Neutrophil (primary cell): ENCODE results near the gene CACNA1E.

Source experiments
- H3K27ac ChIP-seq: fragments of 200-600 bp; sonication (generic); 2 replicates; pipeline ENCODE4 v1.5.1; 2016; ENCODE audit warnings: mild to moderate bottlenecking, moderate library complexity
- H3K27me3 ChIP-seq: fragments of 200-600 bp; sonication (generic); 2 replicates; pipeline ENCODE4 v1.6.0; 2016; ENCODE audit warnings: mild to moderate bottlenecking
- H3K36me3 ChIP-seq: fragments of 200-600 bp; sonication (generic); 2 replicates; pipeline ENCODE4 v1.5.1; 2017
- H3K4me1 ChIP-seq, 2 experiments: fragments of 200-600 bp in 1 of 2; sonication (generic) in 1 of 2; 1 replicate in 1 of 2; 2 replicates in 1 of 2; pipeline versions ENCODE4 v1.5.1 to v1.6.1; 2013 to 2016; ENCODE audit warnings: low read depth in 1 of 2, low read length in 1 of 2, mild to moderate bottlenecking in 1 of 2, moderate library complexity in 1 of 2; ENCODE audit not compliant: control insufficient read depth in 1 of 2, insufficient read depth in 1 of 2
- H3K4me3 ChIP-seq, 2 experiments: fragments of 200-600 bp in 1 of 2; sonication (generic) in 1 of 2; 1 replicate in 1 of 2; 2 replicates in 1 of 2; pipeline ENCODE4 v1.5.1; 2013 to 2016; ENCODE audit warnings: low read depth in 1 of 2, low read length in 1 of 2, mild to moderate bottlenecking in 1 of 2, moderate library complexity in 1 of 2
- H3K9me3 ChIP-seq: fragments of 200-600 bp; sonication (generic); 2 replicates; pipeline ENCODE4 v1.5.1; 2016
- TF ChIP-seq, protein P1 (sequence below): fragments of 200-600 bp; sonication (generic); IDR thresholded peaks from 2 replicates; pipeline ENCODE4 v1.5.1; 2016; ENCODE audit warnings: antibody characterized with exemption

CACNA1E gene

DNA sequence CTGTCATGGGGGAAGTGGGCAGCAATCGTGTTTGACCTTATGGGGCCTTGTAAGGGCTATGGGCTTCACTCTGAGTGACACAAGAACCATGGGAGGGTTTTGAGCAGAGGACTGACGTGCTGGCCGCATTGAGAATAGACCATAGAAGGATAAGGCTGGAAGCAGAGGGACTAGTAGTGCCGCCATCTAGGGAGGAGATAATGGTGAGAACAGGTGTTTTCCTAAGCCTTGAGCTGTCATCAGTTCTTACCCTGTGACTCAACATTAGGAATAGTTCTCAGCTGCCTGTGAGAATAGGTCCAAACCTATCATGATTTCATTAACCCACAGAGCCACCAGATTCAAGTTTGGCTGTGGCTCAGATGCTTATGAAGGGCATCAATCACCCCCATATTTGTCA lies 228.5 kb downstream of the CACNA1E start:
- Histone ChIP-seq H3K36me3 (no peaks in the 10 kb centered on the region), H3K4me1 (no peaks in the 10 kb centered on the region), H3K27me3 (no peaks in the 10 kb centered on the region), H3K9me3 (no peaks in the 10 kb centered on the region), H3K27ac (no peak overlapping the region), H3K4me3 (no peak overlapping the region)
- TF ChIP-seq, protein P1, sequence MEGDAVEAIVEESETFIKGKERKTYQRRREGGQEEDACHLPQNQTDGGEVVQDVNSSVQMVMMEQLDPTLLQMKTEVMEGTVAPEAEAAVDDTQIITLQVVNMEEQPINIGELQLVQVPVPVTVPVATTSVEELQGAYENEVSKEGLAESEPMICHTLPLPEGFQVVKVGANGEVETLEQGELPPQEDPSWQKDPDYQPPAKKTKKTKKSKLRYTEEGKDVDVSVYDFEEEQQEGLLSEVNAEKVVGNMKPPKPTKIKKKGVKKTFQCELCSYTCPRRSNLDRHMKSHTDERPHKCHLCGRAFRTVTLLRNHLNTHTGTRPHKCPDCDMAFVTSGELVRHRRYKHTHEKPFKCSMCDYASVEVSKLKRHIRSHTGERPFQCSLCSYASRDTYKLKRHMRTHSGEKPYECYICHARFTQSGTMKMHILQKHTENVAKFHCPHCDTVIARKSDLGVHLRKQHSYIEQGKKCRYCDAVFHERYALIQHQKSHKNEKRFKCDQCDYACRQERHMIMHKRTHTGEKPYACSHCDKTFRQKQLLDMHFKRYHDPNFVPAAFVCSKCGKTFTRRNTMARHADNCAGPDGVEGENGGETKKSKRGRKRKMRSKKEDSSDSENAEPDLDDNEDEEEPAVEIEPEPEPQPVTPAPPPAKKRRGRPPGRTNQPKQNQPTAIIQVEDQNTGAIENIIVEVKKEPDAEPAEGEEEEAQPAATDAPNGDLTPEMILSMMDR = no peak

DNA sequence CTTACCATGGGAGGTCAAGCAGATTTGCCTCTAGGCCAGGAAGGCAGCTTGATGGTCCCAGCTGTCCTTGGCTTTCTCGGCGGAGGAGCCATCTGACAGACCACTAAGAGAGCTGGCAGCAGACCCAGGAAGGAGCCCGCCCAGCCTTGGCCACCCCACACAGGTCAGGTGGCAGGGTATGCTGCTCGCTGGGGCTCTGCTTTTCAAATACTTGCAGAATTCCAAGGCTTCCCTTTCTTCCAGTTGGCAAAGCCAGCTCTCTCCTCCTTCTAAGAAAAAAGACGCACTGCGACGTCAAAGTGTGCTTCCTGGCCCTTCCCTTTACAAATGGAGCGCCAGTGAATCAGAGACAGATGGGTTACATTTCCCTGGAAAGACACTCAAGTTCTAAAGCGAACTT lies 229.4 kb downstream of the CACNA1E start:
- Histone ChIP-seq H3K36me3 (no peaks in the 10 kb centered on the region), H3K9me3 (no peaks in the 10 kb centered on the region), H3K4me1 (no peaks in the 10 kb centered on the region), H3K27me3 (no peaks in the 10 kb centered on the region), H3K27ac (no peak overlapping the region), H3K4me3 (no peak overlapping the region)
- TF ChIP-seq, protein P1 = no peak

DNA sequence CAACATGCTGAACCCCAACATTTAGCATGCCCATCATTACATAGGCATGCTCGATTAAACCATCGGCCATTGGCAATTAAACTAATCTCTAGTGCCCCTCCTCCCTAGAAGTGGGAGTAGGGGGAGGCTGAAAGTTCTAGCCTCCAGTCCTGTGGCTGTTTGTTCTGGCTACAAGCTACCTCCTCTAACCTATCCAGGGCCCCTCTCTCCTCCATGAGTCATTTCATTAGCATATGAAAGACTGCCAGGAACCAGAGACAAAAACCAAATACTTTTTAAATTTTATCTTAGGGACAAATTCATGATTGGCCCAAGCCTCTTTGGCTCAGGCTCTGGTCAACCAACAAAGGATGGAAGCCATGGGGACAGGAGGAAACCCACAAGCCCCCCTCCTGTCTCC lies 231.1 kb downstream of the CACNA1E start:
- H3K27ac ChIP-seq = no peak overlapping the region
- no peaks in the 10 kb centered on the region for H3K4me1 ChIP-seq
- TF ChIP-seq, protein P1 = no peak
- H3K4me3 ChIP-seq = no peak overlapping the region
- H3K27me3 ChIP-seq = no peaks in the 10 kb centered on the region
- no peaks in the 10 kb centered on the region for H3K36me3 ChIP-seq
- H3K9me3 ChIP-seq = no peaks in the 10 kb centered on the region

DNA sequence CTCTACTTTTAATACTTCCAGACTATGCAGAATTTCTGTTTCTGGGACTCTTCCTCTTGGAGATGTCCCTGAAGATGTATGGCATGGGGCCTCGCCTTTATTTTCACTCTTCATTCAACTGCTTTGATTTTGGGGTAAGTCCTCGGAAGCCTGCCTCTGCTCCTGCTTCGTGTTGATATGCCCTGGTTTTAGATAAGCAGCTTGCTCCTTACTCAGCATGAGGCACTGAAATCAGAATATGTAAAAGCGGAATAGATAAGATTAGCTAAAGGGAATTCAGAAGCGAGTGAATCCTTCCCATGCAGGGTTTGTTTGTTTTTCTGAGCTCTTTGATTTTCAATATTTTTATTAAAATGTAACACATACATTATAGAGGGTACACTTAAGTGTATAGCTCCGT lies 234.7 kb downstream of the CACNA1E start:
- H3K4me1 ChIP-seq = no peaks in the 10 kb centered on the region
- TF ChIP-seq, protein P1 = no peak

DNA sequence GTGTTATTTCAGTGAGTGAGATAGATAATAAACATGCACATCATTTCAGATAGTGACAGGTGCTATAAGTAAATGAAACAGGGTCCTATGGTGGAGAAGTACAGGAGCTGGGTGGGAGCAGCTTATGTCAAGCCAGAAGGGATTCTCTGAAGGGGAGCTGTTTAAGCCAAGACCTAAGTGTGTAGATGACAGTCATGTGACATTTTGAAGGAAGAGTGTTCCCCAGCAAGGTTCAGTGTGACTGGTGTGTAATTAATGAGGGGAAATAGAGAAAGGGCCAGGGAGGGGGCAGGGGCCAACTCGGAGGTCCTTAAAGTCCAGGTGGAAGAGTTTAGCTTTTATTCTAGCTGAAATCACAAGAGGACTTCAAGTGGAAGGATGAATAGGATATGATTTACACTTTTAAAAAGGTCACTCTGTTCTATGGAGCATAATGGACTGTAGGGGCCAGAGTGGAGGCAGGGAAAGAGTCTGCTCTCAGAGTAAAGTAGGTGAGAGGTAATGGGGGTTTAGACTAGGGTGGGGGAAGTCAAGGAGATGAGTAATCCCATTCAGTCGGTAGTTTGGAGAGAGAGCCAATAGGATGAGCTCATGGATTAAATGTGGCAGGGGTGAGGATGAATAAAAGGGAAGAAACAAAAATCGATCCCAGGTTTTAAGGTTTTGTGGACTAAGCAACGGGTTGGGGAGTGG lies 243.1 kb downstream of the CACNA1E start:
- H3K4me1 ChIP-seq = no peaks in the 10 kb centered on the region
- H3K36me3 ChIP-seq = no peaks in the 10 kb centered on the region
- H3K9me3 ChIP-seq = no peaks in the 10 kb centered on the region
- no peak overlapping the region for H3K27ac ChIP-seq
- TF ChIP-seq, protein P1 = no peak
- no peaks in the 10 kb centered on the region for H3K27me3 ChIP-seq
- no peak overlapping the region for H3K4me3 ChIP-seq

More for the DNA sequence above, 234.7 kb downstream of the CACNA1E start:
- Histone ChIP-seq H3K4me3 (no peak overlapping the region), H3K36me3 (no peaks in the 10 kb centered on the region), H3K27ac (no peak overlapping the region), H3K27me3 (no peaks in the 10 kb centered on the region), H3K9me3 (no peaks in the 10 kb centered on the region)
